Measurements from ENCODE around the gene OR1E2. TPM values are rescaled to one million over a fixed set of nuclear protein-coding genes. Genes with fewer than 3 reads are reported as not detected.
"Not testable (repeated sequence)": the region's sequence is repeated elsewhere in the genome, so short reads cannot be mapped to it uniquely, and the experiment has no call there.

OR1E2 gene
- total RNA-seq, 2 donors from 2014 or later: not detected

DNA sequence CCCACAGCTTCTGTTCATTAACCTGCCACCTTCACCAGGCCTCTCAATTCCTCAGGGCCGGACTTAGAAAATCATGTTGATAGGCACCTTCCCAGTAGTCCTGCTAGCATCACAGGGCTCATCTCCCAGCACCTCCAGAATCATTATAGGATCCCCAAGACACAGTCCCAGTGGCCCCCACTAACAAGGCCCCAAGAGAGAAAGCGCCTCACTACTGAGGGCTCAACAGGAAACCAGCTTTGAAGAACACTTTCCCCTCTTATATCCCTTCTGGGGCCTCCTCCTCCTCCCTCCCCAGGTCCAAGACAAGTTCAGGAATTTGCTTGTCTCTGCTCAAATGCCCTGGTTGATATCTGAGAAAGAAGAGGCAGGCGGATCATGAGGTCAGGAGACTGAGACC, 22.6 kb downstream of the OR1E2 start, which contains the start of gene OR3A3:
TSS of gene OR3A3 (plus strand) at position 301 of the 400 bp plus-strand sequence.
- no peak within 1 kb of the TSS for H3K4me3 ChIP-seq
- H3K27ac ChIP-seq: no peak within 1 kb of the TSS
- H3K4me1 ChIP-seq (ENCODE audit: control insufficient read depth in 1 of 2, low read depth in 2 of 2): no peaks in the 10 kb centered on the region
- DNase-seq (ENCODE audit: low spot score): no peak
- TF ChIP-seq, protein P1, sequence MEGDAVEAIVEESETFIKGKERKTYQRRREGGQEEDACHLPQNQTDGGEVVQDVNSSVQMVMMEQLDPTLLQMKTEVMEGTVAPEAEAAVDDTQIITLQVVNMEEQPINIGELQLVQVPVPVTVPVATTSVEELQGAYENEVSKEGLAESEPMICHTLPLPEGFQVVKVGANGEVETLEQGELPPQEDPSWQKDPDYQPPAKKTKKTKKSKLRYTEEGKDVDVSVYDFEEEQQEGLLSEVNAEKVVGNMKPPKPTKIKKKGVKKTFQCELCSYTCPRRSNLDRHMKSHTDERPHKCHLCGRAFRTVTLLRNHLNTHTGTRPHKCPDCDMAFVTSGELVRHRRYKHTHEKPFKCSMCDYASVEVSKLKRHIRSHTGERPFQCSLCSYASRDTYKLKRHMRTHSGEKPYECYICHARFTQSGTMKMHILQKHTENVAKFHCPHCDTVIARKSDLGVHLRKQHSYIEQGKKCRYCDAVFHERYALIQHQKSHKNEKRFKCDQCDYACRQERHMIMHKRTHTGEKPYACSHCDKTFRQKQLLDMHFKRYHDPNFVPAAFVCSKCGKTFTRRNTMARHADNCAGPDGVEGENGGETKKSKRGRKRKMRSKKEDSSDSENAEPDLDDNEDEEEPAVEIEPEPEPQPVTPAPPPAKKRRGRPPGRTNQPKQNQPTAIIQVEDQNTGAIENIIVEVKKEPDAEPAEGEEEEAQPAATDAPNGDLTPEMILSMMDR (IDR thresholded peaks at IDR 0.05): no peak
- H3K9me3 ChIP-seq: peaks cover 11% of the 10 kb centered on the region
- ATAC-seq (ENCODE audit: insufficient number of reproducible peaks, low FRiP score, low read depth): no peak
- no peaks in the 10 kb centered on the region for H3K27me3 ChIP-seq (replicated peaks; ENCODE audit: insufficient read depth)
- no peaks in the 10 kb centered on the region for H3K36me3 ChIP-seq

DNA sequence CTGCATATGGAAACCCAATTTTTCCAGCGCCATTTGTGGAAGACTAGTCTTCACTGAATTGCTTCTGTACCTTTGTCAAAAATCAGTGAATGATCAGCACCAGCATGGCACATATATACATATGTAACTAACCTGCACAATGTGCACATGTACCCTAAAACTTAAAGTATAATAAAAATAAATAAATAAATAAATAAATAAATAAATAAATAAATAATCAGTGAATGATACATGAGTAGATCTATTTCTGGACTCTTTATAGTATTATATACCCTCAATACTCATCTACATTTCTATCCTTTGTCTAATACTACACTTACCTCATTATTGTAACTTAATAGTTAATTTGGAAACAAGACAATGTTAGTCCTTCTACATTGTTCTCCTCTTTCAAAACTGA, 29.8 kb downstream of the OR1E2 start:
- H3K4me1 ChIP-seq (ENCODE audit: control insufficient read depth in 1 of 2, low read depth in 2 of 2); ATAC-seq (ENCODE audit: insufficient number of reproducible peaks, low FRiP score, low read depth); H3K36me3 ChIP-seq; H3K27me3 ChIP-seq (replicated peaks; ENCODE audit: insufficient read depth); H3K27ac ChIP-seq; DNase-seq (ENCODE audit: low spot score); H3K4me3 ChIP-seq: not testable (repeated sequence)
- peaks cover 11% of the 10 kb centered on the region for H3K9me3 ChIP-seq

DNA sequence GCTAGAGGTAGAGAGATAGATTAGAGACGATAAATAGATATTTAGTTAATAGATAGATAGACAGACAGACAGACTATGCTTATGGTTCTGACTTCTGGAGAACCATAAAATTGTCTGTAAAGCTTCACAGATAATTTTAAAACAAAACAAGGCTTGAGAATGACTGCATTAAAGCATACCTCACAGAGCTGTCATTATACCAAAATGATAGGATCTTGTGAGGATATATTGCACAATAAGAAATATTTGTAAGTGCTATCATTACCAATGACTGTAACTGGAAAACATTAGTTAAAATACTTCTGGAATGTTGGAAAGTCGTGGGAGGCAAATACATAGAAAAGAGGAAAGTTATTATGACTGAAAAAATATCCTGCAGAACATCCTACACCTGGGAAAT, 31.9 kb downstream of the OR1E2 start:
- TF ChIP-seq, protein P1 (IDR thresholded peaks at IDR 0.05): no peak
- Histone ChIP-seq H3K4me3 (no peak overlapping the region), H3K27me3 (replicated peaks; ENCODE audit: insufficient read depth) (no peaks in the 10 kb centered on the region), H3K27ac (no peak overlapping the region), H3K4me1 (ENCODE audit: control insufficient read depth in 1 of 2, low read depth in 2 of 2) (no peaks in the 10 kb centered on the region), H3K36me3 (no peaks in the 10 kb centered on the region), H3K9me3 (peaks cover 4% of the 10 kb centered on the region)
- DNase-seq (ENCODE audit: low spot score) (no peak), ATAC-seq (ENCODE audit: insufficient number of reproducible peaks, low FRiP score, low read depth) (no peak)

DNA sequence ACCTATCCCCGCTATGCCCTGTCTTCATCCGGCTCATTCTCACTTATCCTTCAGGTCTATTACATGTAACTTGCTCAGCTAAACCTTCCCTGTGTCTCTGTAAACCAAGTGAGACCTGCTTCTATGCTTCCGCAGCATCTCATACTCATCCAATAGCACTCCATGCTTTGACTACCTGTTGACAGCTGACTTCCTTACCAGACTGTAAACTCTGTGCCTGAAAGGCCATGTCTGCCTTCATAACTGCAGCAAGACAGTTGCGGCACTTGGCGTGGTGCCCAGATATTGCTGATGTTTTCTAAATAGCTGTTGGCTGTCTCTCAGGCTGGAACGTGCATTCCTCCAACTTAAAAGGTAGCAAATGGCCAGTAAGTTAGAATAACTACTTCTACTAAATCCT, 33.6 kb downstream of the OR1E2 start:
- TF ChIP-seq, protein P1 (IDR thresholded peaks at IDR 0.05): no peak
- H3K4me1 ChIP-seq (ENCODE audit: control insufficient read depth in 1 of 2, low read depth in 2 of 2): no peaks in the 10 kb centered on the region
- no peaks in the 10 kb centered on the region for H3K9me3 ChIP-seq
- no peaks in the 10 kb centered on the region for H3K27me3 ChIP-seq (replicated peaks; ENCODE audit: insufficient read depth)
- H3K36me3 ChIP-seq: no peaks in the 10 kb centered on the region
- ATAC-seq (ENCODE audit: insufficient number of reproducible peaks, low FRiP score, low read depth) (no peak), DNase-seq (ENCODE audit: low spot score) (no peak)
- no peak overlapping the region for H3K4me3 ChIP-seq
- H3K27ac ChIP-seq: no peak overlapping the region

DNA sequence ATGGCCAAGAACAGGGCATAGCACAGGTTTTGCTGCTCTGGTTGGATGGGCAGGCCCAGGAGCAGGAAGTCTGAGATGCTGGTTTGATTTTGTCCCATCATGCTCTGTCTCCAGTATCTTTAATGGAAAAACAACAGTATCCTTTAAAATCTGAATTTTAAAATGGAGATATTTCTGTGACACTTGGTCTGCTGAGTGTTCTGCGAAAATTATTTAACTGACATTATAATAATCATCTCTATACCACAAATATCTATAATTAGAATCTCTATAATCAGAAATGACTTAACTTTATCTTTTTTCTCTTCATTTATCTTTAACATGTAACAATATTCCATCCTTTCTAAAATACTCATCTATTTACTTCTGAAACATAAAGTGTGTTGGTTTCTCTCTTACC, 35.3 kb downstream of the OR1E2 start, which contains the start of gene OR1E1:
TSS of gene OR1E1 (minus strand) at position 101 of the 400 bp plus-strand sequence. CDS start at position 101, 0 bp downstream.
- Histone ChIP-seq H3K27me3 (replicated peaks; ENCODE audit: insufficient read depth) (no peaks in the 10 kb centered on the region), H3K27ac (no peak within 1 kb of the TSS), H3K4me1 (ENCODE audit: control insufficient read depth in 1 of 2, low read depth in 2 of 2) (no peaks in the 10 kb centered on the region), H3K9me3 (no peaks in the 10 kb centered on the region), H3K36me3 (no peaks in the 10 kb centered on the region), H3K4me3 (no peak within 1 kb of the TSS)
- no peak for ATAC-seq (ENCODE audit: insufficient number of reproducible peaks, low FRiP score, low read depth)
- no peak for DNase-seq (ENCODE audit: low spot score)
- TF ChIP-seq, protein P1 (IDR thresholded peaks at IDR 0.05): no peak

DNA sequence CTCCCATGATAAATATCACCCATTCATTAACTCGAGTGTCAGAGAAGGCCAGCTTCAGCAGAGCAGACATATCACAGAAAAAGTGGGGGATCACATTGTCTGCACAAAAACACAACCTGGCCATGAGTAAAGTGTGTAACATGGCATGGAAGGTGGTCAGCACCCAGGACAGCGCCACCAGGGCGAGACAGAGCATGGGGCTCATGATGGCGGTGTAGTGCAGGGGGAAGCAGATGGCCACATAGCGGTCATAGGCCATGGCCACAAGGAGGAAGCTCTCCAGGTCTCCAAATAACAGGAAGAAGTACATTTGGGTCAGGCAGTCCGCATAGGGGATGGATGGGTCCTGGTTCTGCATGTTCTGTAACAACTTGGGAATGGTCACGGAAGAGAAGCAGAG, 35.8 kb downstream of the OR1E2 start:
- H3K36me3 ChIP-seq; H3K27ac ChIP-seq; H3K4me3 ChIP-seq; DNase-seq (ENCODE audit: low spot score); H3K4me1 ChIP-seq (ENCODE audit: control insufficient read depth in 1 of 2, low read depth in 2 of 2); H3K27me3 ChIP-seq (replicated peaks; ENCODE audit: insufficient read depth); ATAC-seq (ENCODE audit: insufficient number of reproducible peaks, low FRiP score, low read depth); H3K9me3 ChIP-seq: not testable (repeated sequence)

Measured in thoracic aorta (tissue), 2 donors.